ENCODE data around the gene CFC1B.
"Not testable (repeated sequence)": the region's sequence is repeated elsewhere in the genome, so short reads cannot be mapped to it uniquely, and the experiment has no call there.

The CFC1B gene

DNA sequence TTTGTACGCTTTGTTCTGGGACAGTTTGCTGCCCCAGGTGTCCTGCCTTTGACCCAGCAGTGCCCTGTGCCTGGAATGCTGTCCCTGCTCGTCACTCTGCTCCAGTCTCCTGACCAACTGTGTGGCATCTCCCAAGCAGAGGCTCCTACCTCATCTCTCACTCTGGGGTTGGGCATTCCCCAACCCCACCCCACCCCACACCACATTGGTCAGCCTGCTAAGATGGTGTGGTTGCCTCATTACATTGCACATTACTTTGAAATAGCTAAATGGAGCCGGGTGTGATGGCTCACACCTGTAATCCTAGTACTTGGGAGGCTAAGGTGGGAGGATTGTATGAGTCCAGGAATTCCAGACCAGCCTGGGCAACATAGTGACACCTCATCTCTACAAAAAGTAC, 50.9 kb downstream of the CFC1B start:
- not testable (repeated sequence) for DNase-seq

DNA sequence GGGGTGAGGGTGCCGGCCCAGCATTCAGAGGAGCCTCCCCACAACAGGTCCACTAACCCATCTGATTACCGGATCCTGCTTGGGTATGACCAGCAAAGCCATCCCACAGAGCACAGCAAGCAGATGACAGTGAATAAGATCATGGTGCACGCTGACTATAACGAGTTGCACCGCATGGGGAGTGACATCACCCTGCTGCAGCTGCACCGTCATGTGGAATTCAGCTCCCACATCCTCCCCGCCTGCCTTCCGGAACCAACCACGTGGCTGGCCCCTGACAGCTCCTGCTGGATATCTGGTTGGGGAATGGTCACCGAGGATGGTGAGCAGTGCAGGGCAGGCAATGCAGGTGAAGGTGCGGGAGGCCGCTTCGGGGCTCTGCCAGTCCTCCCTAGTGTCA, 53.2 kb downstream of the CFC1B start:
- not testable (repeated sequence) for DNase-seq

DNA sequence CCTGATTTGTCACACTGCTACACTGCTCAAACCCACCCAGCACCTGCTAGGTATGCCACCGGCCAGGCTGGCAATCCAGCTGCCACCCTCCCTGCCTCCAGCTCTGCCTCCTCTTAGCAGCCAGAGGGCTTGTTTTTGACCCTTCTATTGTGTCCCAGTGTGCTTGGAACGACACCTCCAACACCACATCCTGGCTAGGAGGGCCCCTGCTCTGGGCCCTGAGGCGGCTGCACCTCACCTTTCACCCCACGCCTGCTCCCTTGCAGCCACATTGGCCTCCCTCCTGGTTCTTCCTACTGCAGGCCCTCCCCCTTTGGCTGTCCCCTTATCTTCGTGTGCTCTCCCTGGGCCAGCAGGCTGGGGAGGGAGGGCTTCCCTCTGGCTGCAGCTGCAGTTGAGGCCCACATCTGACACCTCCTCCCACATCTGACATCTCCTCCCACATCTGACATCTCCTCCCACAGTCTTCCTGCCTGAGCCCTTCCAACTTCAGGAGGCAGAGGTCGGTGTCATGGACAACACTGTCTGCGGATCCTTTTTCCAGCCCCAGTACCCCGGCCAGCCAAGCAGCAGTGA, 55.3 kb downstream of the CFC1B start:
- DNase-seq = not testable (repeated sequence)

DNA sequence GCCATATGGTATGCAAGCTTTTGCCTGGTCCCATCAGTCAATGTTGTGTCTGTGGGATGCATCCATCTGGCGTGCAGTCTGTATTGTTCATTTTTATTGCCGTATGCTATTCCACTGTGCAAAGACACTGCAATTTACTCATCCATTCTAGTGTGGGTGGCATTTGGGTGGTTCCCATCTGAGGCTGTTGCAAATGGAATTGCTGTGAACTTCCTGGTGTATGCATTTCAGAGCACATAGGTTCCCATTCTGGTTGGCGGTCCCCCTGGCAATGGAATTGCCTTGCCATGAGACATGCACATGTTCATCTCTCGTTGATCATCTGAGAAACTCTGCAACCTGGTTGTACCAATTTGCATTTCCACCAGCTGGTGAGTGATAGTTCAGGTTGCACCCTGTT, 56.5 kb downstream of the CFC1B start:
- not testable (repeated sequence) for DNase-seq

Data from Kasumi-1 (cell line).